PFSK-1 (cell line): ENCODE data around the gene LSAMP.

Experiments used
- POLR2AphosphoS5 ChIP-seq: IDR thresholded peaks from 2 replicates; pipeline ENCODE4 v1.6.1; 2012; ENCODE audit warnings: low read depth, mild to moderate bottlenecking, control low read depth, low read length, moderate library complexity
- TAF1 ChIP-seq: IDR thresholded peaks from 2 replicates; pipeline ENCODE4 v1.6.1; 2012; ENCODE audit warnings: low read length, control low read depth, borderline replicate concordance; ENCODE audit not compliant: insufficient read depth

DNA sequence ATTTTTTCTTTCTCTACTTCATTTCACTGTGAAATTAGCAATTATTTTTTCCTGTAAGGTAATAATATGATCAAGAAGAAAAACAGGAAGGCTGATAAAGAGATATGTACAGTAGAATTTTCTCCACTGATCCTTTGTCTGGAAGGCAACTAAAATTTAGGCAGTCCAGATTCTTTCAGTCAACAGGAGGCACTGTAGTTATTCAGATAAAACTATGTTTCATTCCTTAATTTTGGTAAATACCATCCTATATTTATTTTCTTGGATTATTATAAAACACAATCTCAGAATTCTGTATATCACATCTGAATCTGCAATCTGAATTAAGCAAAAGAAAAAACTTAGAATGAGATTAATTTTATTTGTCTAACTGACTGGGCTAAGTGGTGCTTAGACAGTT is 343.2 kb downstream of the LSAMP start:
- TF ChIP-seq POLR2AphosphoS5 (no peak), TAF1 (no peak)
